IPS DF 4.7 (cell line): ENCODE data around the gene WFDC1.

Experiments
- DNase-seq: peaks from one replicate; pipeline ENCODE4 v3.0.0-alpha.2; 2013; ENCODE audit warnings: low spot score; ENCODE audit errors: extremely low read depth

The WFDC1 gene

GRCh38 chr16:84272740-84273320, 21.8 kb upstream of the WFDC1 start:
- DNase-seq: no peak

GRCh38 chr16:84274515-84274914, 20.2 kb upstream of the WFDC1 start:
- DNase-seq: no peak

- DNase-seq: no peak
Measured at GRCh38 chr16:84275585-84276151, 19.0 kb upstream of the WFDC1 start.

- no peak for DNase-seq
Measured at GRCh38 chr16:84277244-84277823, 17.3 kb upstream of the WFDC1 start.

DNA sequence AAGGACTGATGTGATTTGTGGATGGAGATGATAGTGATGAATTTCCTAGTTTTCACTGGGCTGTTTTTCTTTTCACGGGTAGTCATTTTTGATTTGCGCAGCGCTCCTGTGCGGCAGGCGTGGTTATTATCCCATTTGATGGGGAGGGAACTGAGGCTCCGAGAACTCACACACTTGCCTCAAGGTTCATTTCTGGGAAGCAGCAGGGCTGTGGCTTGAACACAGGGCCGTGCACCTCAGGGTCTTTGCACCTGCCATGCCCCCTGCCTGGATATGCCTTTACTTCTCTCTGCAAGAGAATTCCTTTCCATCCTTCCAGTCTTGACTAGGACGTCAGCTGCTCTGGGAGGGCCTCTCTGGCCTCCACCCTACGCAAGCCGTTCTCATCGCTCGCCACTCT, 16.3 kb upstream of the WFDC1 start:
- no peak for DNase-seq

DNA sequence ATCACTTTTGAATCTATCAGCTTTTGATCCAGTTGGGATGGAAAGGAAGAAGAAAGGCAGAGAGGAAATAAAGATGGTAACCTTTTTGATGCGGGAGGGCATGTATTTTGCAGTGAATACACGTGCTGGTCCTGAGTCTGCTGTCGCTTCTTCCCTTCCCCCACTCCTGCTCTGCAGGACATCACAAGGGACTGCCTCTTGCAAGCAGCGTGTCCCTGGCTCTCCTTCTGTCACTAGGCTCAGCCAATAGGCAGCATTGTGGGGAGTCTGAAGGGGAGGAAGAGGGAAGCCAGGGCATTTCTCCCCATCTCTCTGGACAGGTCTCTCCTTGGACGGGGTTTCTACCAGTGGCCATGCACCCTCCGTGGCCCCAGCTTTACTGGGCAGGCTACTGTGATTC, 15.7 kb upstream of the WFDC1 start:
- no peak for DNase-seq

DNA sequence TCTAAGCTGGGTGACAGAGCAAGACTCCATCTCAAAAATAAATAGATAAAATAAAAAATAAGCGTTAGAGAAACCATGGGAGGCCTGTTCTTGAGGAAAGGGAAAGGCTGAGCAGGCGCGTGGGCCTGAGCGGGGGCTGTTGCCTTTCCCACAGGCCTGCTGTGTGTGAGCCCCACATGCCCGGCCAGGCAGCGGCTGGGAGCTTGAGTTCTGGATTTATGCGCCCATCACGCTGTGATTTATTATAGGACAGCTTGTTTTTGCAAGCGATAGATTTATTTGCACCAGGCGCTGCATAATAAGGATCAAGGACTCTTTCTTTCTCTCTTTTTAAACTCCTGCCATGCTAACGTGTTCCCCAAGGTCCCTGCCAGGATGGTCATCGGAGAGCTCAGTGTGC, 14.8 kb upstream of the WFDC1 start:
- no peak for DNase-seq

DNA sequence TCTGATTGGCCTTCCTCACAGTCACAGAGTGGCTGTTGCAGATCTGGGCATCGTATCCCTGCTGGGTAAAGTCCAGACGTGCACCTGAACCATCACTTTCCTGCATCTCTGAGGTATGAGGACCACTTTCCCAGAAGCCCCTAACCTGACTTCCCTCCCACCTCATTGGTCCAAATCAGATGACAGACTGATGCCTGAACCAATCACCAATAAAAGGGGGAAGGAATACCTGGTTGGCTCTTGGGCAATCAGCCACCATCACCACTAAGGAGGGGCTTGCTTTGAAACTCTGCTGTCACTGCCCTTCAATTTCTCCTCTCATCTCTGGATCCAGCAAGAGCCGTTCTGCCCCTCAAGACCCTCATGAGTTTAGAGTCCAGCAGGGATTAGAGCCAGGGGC, 13.6 kb upstream of the WFDC1 start:
- DNase-seq: no peak

- no peak for DNase-seq
Measured at GRCh38 chr16:84282533-84282932, 12.1 kb upstream of the WFDC1 start.

- no peak for DNase-seq
Measured at GRCh38 chr16:84283314-84284153, 11.1 kb upstream of the WFDC1 start.

DNA sequence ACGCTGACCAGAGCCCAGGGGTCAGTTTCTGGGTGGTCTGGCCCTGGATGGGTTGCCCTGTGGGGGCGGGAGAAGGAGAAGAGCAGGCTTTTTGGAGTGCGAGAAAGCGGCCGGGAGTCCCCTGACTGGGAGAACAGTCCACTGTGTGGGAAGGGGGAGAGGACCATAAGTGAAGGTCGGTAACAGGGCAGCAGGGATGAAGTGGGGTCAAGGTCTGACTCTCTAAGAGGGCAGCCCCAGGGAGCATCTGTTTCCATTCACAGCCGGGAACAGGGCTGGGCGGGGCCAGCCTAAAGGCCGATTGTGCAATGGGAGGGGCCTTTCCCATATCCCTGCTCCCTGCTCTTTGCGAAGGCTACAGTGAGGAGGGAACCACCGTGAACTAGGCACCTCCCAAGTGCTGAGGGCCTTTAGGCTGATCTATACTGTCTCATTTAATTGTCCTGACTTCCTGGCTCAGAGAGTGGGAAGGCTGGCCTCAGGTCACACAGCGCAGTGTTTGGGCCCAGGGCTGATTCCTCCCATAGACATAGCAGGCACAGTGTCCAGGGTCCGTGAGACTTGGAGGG, 10.4 kb upstream of the WFDC1 start:
- no peak for DNase-seq

DNA sequence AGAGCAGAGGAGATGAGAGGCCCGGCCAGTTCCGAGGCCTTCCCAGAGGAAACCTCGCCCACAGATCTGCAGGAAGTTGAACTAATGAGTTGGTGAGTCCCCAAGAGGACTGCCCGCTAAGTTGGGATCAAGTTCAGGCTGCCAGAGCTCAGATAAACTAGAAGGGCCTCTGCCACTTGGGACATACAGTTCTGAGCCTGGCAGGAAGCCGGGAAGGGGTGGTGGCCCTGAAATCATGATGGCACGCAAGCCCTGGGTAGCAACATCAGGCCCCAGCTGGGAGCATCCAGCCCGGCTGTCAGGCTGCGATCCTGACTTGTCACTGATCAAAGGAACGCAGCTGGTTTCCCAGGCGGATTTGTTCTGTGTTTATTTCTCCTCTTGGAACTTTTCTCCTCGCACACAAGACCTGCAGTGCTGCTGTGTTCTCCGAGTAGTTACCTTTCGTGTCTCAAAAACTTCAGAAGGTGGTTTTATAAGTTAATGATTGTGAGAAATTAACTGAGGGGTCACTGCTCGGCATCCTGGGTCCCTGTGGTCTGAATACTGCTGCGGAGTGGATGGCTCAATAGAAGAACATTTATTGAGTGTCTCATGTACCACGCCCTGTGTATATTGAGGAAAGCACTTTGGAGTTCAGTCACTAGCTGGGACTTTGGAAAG, 8.0 kb upstream of the WFDC1 start:
- no peak for DNase-seq

DNA sequence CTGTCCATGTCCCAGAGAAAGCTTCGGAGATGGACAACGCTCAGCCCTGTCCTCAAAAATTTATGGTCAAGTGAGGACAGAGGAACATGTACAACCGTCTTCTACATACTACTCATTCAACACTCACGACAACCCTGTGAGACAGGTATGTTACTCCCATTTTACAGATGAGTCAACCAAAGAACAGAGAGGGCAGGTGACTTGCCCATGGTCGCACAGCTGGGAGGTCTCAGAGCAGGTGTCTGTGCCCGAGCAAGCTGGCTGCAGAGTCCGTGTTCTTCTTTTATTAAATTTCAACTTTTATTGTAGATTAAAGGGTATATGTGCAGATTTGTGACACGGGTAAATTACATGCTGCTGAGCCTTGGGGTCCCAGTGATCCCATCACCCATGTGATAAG, 5.8 kb upstream of the WFDC1 start:
- no peak for DNase-seq

- DNase-seq: no peak
Measured at GRCh38 chr16:84291226-84291625, 3.5 kb upstream of the WFDC1 start.

GRCh38 chr16:84292011-84292410, 2.7 kb upstream of the WFDC1 start:
- no peak for DNase-seq

DNA sequence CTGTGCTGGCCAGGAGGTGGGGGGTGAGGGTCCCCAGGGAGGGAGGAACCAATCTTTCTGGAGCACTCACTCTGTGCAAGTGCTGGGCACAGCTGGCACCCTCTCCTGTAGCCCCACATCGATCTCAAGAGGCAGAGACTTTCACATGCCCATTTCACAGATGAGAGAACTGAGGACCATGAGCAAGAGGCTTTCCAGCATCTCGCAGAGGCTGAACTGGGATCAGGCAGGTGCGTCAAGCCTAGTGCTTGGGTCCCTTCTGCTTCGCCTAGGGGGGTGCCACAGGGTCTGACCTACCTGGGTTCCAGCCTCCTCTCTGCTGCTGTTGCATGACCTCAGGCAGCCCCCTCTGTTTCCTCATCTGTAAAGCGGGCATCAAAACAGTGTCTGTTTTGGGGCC, 1.3 kb upstream of the WFDC1 start:
- no peak for DNase-seq

- DNase-seq: no peak
Measured at GRCh38 chr16:84294117-84294516, 561 bp upstream of the WFDC1 start.

GRCh38 chr16:84295203-84295860, 654 bp downstream of the WFDC1 start:
- no peak for DNase-seq

GRCh38 chr16:84298376-84298899, 3.8 kb downstream of the WFDC1 start:
- no peak for DNase-seq

DNA sequence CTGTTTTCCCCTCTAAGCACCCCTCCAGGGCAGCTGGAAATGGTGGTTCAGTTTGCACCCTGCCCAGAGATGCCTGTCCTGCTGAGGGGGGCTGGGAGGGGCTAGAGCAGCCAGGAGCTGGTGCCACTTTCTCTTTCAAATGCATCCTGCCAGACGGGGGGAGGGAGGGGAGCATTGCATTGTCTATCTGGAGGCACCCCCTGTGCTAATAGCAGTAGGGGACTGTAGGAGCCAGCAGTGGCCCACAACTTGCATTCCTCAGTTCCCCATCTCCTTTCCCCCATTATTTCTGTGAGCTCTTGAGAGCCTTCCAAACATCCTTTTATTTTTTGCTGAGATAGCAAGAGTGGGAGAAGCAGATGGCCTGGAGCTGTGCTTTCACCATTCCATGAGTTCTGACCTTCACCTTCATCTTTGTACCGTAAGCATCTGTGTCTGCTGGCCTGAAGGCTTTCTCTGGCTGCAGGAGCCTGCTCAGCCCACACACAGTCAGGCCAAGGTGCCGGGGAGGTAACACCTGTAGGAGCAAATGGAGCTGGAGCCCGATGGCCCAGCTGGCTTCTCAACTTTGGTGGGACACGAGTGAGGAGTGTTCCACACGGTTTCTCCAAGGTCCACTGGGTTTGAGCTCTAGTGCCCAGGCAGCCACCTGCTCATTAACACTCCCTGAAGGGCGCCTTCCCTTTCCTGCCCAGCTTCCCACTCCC, 5.2 kb downstream of the WFDC1 start:
- no peak for DNase-seq
